Neuronal stem cell (in vitro differentiated cells): ENCODE results near the gene RANGRF.
A peak's percentile ranks its signal among the peaks of the same experiment; 100 is the strongest.

Experiments
- DNase-seq: peaks from one replicate; pipeline ENCODE4 v3.0.0-alpha.2; 2013; ENCODE audit warnings: low spot score
- H2AFZ ChIP-seq: one replicate; pipeline ENCODE4 v1.6.1; 2013; ENCODE audit warnings: mild to moderate bottlenecking, low read length, inconsistent platforms
- H2AK5ac ChIP-seq: 2 replicates; pipeline ENCODE4 v1.6.1; 2013; ENCODE audit warnings: low read depth, mild to moderate bottlenecking, inconsistent platforms, low read length, moderate library complexity, mixed read lengths
- H2BK120ac ChIP-seq: 2 replicates; pipeline ENCODE4 v1.6.1; 2013; ENCODE audit warnings: low read depth, mild to moderate bottlenecking, inconsistent platforms, low read length, moderate library complexity, mixed read lengths
- H2BK12ac ChIP-seq: one replicate; pipeline ENCODE4 v1.6.1; 2013; ENCODE audit warnings: low read length, inconsistent platforms
- H2BK15ac ChIP-seq: 2 replicates; pipeline ENCODE4 v1.6.1; 2013; ENCODE audit warnings: mild to moderate bottlenecking, low read length, inconsistent platforms, mixed read lengths
- H2BK5ac ChIP-seq: one replicate; pipeline ENCODE4 v1.6.1; 2013; ENCODE audit warnings: inconsistent platforms, mild to moderate bottlenecking, low read length, moderate library complexity
- H3K14ac ChIP-seq: one replicate; pipeline ENCODE4 v1.6.1; 2013; ENCODE audit warnings: low read length, inconsistent platforms
- H3K18ac ChIP-seq: 2 replicates; pipeline ENCODE4 v1.6.1; 2013; ENCODE audit warnings: low read length, inconsistent platforms
- H3K23ac ChIP-seq: 2 replicates; pipeline ENCODE4 v1.6.1; 2013; ENCODE audit warnings: low read depth, mild to moderate bottlenecking, mixed read lengths, low read length, inconsistent platforms; ENCODE audit not compliant: poor library complexity
- H3K27ac ChIP-seq: replicated peaks from 3 replicates; pipeline ENCODE4 v1.5.1; 2013; ENCODE audit warnings: low read length, inconsistent platforms
- H3K27me3 ChIP-seq, 3 experiments: 2 replicates each; pipeline ENCODE4 v1.6.1; 2013; ENCODE audit warnings: low read length in 3 of 3, mild to moderate bottlenecking in 2 of 3, inconsistent platforms in 1 of 3, low read depth in 1 of 3, mixed read lengths in 1 of 3, moderate library complexity in 1 of 3; ENCODE audit not compliant: control insufficient read depth in 3 of 3, insufficient read depth in 3 of 3
- H3K36me3 ChIP-seq, 2 donors: replicated peaks in 1 of 2; 2 replicates each; pipeline ENCODE4 v1.6.1; 2013; ENCODE audit warnings: low read length in 2 of 2; ENCODE audit not compliant: control insufficient read depth in 2 of 2, insufficient read depth in 2 of 2
- H3K4ac ChIP-seq: 2 replicates; pipeline ENCODE4 v1.6.1; 2013; ENCODE audit warnings: inconsistent platforms, mild to moderate bottlenecking, low read length, moderate library complexity
- H3K4me1 ChIP-seq, 2 donors: 1 replicate in 1 of 2; 2 replicates in 1 of 2; pipeline ENCODE4 v1.6.1; 2013; ENCODE audit warnings: low read length in 2 of 2, low read depth in 1 of 2; ENCODE audit not compliant: control insufficient read depth in 2 of 2, insufficient read depth in 1 of 2
- H3K4me2 ChIP-seq: one replicate; pipeline ENCODE4 v1.6.1; 2013; ENCODE audit warnings: mild to moderate bottlenecking, low read length, inconsistent platforms; ENCODE audit not compliant: insufficient read depth, poor library complexity, severe bottlenecking
- H3K4me3 ChIP-seq, 2 donors: 2 replicates each; pipeline ENCODE4 v1.5.1; 2013; ENCODE audit warnings: low read length in 2 of 2, mild to moderate bottlenecking in 2 of 2, inconsistent platforms in 1 of 2, moderate library complexity in 1 of 2
- H3K79me1 ChIP-seq: one replicate; pipeline ENCODE4 v1.6.1; 2013; ENCODE audit warnings: low read depth, mild to moderate bottlenecking, inconsistent platforms, low read length, moderate library complexity
- H3K9ac ChIP-seq: one replicate; pipeline ENCODE4 v1.6.1; 2013; ENCODE audit warnings: mild to moderate bottlenecking, low read depth, low read length, inconsistent platforms; ENCODE audit not compliant: poor library complexity
- H3K9me3 ChIP-seq, 2 donors: replicated peaks in 1 of 2; 2 replicates each; pipeline versions ENCODE3 to v1.6.1; 2013; ENCODE audit warnings: low read length in 2 of 2, mild to moderate bottlenecking in 2 of 2, inconsistent platforms in 1 of 2, low read depth in 1 of 2, mixed read lengths in 1 of 2, moderate library complexity in 1 of 2; ENCODE audit not compliant: control insufficient read depth in 2 of 2, insufficient read depth in 1 of 2
- H4K8ac ChIP-seq: one replicate; pipeline ENCODE4 v1.6.1; 2013; ENCODE audit warnings: low read depth, mild to moderate bottlenecking, inconsistent platforms, low read length, moderate library complexity
- H4K91ac ChIP-seq: one replicate; pipeline ENCODE4 v1.6.1; 2013; ENCODE audit warnings: low read length, low read depth, mild to moderate bottlenecking, inconsistent platforms; ENCODE audit not compliant: poor library complexity
- WGBS, 2 donors: extraction: QIAGEN DNeasy Blood & Tissue Kit; methylation state at CpG; one replicate each; pipeline ENCODE4 v1.1.7; 2013; ENCODE audit warnings: missing lambda C conversion rate in 2 of 2, mixed read lengths in 1 of 2; ENCODE audit not compliant: insufficient read length in 2 of 2, insufficient replicate concordance in 1 of 2; ENCODE audit errors: extremely low coverage in 2 of 2; 5-methylcytosine and 5-hydroxymethylcytosine counted together

Gene RANGRF

DNA sequence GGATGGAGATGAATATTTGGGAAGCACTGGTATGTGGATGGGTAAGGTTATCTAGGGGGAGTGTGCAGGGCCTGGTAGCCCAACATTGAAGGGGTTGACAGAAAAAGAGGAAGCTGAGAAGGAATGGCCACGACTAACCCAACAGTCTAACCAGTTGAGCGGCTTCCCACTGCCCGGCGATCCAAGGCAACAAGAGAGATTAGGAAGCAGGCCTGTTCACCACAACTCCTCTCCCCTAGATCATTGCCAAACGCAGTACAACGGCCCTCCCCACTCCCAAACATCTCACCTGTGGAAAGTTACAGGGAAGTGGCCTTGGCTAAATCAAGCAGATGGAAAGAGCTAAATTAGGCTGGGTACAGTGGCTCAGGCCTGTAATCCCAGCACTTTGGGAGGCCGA, 11.2 kb upstream of the RANGRF start:
- Histone ChIP-seq H3K18ac (peak overlapping the region; percentile 28), H3K4me1 (no peaks in the 10 kb centered on the region), H2BK12ac (no peak overlapping the region), H2BK120ac (no peak overlapping the region), H3K79me1 (peaks cover 4% of the 10 kb centered on the region), H2BK5ac (no peak overlapping the region), H3K9me3 (no peaks in the 10 kb centered on the region), H3K4ac (no peak overlapping the region), H3K9ac (no peak overlapping the region), H2BK15ac (no peak overlapping the region), H3K4me3 (no peak overlapping the region), H3K36me3 (peaks cover 5 to 17% of the 10 kb centered on the region in 2 donors), H4K8ac (no peak overlapping the region), H3K4me2 (no peak overlapping the region), H3K23ac (no peak overlapping the region), H2AFZ (no peak overlapping the region), H3K27ac (no peak overlapping the region), H4K91ac (no peak overlapping the region), H3K27me3 (no peaks in the 10 kb centered on the region), H2AK5ac (no peak overlapping the region), H3K14ac (no peak overlapping the region)
- no peak for DNase-seq
- no CpG with 5 or more reads among the region's 7 CpGs for WGBS, 2 donors

DNA sequence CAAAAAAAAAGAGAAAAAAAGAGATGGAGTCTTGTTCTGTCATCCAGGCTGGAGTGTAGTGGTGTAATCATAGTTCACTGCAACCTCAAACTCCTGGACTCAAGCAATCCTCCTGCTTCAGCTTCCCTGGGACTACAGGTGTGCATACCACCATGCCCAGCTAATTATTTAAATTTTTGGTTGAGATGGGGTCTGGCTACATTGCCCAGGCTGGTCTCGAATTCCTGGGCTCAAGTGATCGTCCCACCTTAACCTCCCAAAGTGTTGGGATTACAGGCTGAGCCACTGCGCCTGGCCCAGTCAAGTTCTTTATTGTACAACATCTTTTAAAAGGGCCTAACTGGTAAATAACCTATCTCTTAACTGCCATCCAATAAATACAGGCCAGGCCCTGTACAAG, 6.1 kb upstream of the RANGRF start:
- H2BK15ac ChIP-seq, result no peak overlapping the region
- H3K36me3 ChIP-seq, result peaks cover 0 to under 1% of the 10 kb centered on the region in 2 donors
- H3K9ac ChIP-seq, result no peak overlapping the region
- H3K9me3 ChIP-seq, result no peaks in the 10 kb centered on the region
- H2AK5ac ChIP-seq, result no peak overlapping the region
- no peak overlapping the region for H2BK120ac ChIP-seq
- H3K27ac ChIP-seq, result no peak overlapping the region
- H3K18ac ChIP-seq, result no peak overlapping the region
- no peak overlapping the region for H2BK12ac ChIP-seq
- H3K23ac ChIP-seq, result no peak overlapping the region
- H3K4me2 ChIP-seq, result no peak overlapping the region
- no CpG with 5 or more reads among the region's 3 CpGs for WGBS, 2 donors
- DNase-seq, result no peak
- H3K14ac ChIP-seq, result no peak overlapping the region
- H4K8ac ChIP-seq, result no peak overlapping the region
- no peak overlapping the region for H3K4me3 ChIP-seq
- peaks cover 3% of the 10 kb centered on the region for H3K79me1 ChIP-seq
- H4K91ac ChIP-seq, result no peak overlapping the region
- no peak overlapping the region for H3K4ac ChIP-seq
- H2BK5ac ChIP-seq, result no peak overlapping the region
- H3K4me1 ChIP-seq, result no peaks in the 10 kb centered on the region
- no peak overlapping the region for H2AFZ ChIP-seq
- no peaks in the 10 kb centered on the region for H3K27me3 ChIP-seq

DNA sequence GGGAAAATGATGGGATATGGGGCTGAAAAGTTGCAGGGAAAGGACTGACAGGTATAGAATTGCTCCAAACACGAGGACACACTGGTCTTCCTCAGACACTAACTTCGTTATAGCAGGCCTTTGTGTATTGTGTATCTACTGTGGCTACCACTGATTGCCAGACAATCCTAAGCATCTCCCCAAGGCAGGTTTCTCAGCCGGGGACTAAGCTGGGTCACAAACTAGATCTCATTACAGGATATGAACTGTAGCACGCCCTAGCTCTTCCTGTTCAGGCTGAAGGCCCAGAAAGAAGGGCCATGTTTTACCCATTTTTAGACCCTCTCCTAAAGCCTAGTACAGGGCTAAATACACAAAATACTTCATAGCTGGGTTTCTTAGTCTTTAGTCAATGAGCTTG, 5.1 kb upstream of the RANGRF start:
- no peak overlapping the region for H3K23ac ChIP-seq
- no peak overlapping the region for H2BK15ac ChIP-seq
- H4K8ac ChIP-seq, result no peak overlapping the region
- no peak overlapping the region for H2BK120ac ChIP-seq
- no peak overlapping the region for H3K4me3 ChIP-seq
- H3K4ac ChIP-seq, result no peak overlapping the region
- no peaks in the 10 kb centered on the region for H3K27me3 ChIP-seq
- H3K36me3 ChIP-seq, result no peaks in the 10 kb centered on the region
- no peak overlapping the region for H3K9ac ChIP-seq
- no CpG with 5 or more reads among the region's 4 CpGs for WGBS, 2 donors
- H3K79me1 ChIP-seq, result peaks cover 2% of the 10 kb centered on the region
- no peaks in the 10 kb centered on the region for H3K9me3 ChIP-seq
- no peak overlapping the region for H2AK5ac ChIP-seq
- peaks cover 3% of the 10 kb centered on the region in 2 donors for H3K4me1 ChIP-seq
- no peak overlapping the region for H3K4me2 ChIP-seq
- no peak overlapping the region for H4K91ac ChIP-seq
- no peak overlapping the region for H3K27ac ChIP-seq
- DNase-seq, result no peak
- no peak overlapping the region for H3K18ac ChIP-seq
- H2BK12ac ChIP-seq, result no peak overlapping the region
- H2BK5ac ChIP-seq, result no peak overlapping the region
- H3K14ac ChIP-seq, result no peak overlapping the region
- H2AFZ ChIP-seq, result no peak overlapping the region

DNA sequence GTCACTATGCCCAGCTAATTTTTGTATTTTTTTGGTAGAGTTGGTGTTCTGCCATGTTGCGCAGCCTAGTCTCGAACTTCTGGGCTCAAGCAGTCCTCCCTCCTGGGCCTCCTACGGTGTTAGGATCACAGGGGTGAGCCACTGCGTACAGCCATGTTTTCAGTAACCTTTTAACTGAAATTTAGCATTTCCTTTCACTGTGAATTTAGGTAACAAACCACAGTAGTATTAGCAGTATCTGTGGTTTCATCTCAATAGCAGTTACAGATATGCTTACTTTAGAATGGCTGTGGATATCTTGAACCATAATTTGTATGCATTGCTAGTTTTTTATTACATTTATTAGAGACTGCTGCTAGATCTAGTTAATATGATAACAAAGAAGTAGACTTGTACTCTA, 4.3 kb upstream of the RANGRF start:
- no peak overlapping the region for H3K4ac ChIP-seq
- no peak overlapping the region for H2BK12ac ChIP-seq
- H3K79me1 ChIP-seq, result peaks cover 2% of the 10 kb centered on the region
- H3K9me3 ChIP-seq, result no peaks in the 10 kb centered on the region
- H3K9ac ChIP-seq, result no peak overlapping the region
- H2AK5ac ChIP-seq, result no peak overlapping the region
- H3K4me2 ChIP-seq, result no peak overlapping the region
- no peak overlapping the region for H2BK15ac ChIP-seq
- no CpG with 5 or more reads among the region's 4 CpGs for WGBS, 2 donors
- no peak overlapping the region for H2BK5ac ChIP-seq
- no peak overlapping the region for H4K8ac ChIP-seq
- no peaks in the 10 kb centered on the region for H3K36me3 ChIP-seq
- H4K91ac ChIP-seq, result no peak overlapping the region
- H3K27me3 ChIP-seq, result no peaks in the 10 kb centered on the region
- no peak overlapping the region for H3K27ac ChIP-seq
- H3K4me1 ChIP-seq, result peaks cover 4% of the 10 kb centered on the region in 2 donors
- no peak overlapping the region for H3K23ac ChIP-seq
- no peak overlapping the region for H3K18ac ChIP-seq
- H2AFZ ChIP-seq, result no peak overlapping the region
- DNase-seq, result no peak
- H2BK120ac ChIP-seq, result no peak overlapping the region
- H3K4me3 ChIP-seq, result no peak overlapping the region
- H3K14ac ChIP-seq, result no peak overlapping the region
